Cardiac muscle cell (in vitro differentiated cells and primary cell): ENCODE measurements around the gene TMOD3. TPM values are rescaled to one million over a fixed set of nuclear protein-coding genes. Genes with fewer than 3 reads are reported as not detected.

Experiments
- DNase-seq, 2 donors: peaks; one replicate each; pipeline versions ENCODE4 v3.0.0 to v3.0.0-alpha.2; 2010 to 2017; ENCODE audit warnings: low read depth in 1 of 2, low spot score in 1 of 2
- H3K27ac ChIP-seq: fragments of 200-600 bp; sonication (generic); 2 replicates; pipeline ENCODE4 v1.5.1; 2016
- H3K27me3 ChIP-seq: fragments of 200-600 bp; sonication (generic); 2 replicates; pipeline ENCODE4 v1.6.0; 2016; ENCODE audit warnings: control low read depth
- H3K36me3 ChIP-seq: fragments of 200-600 bp; sonication (generic); 2 replicates; pipeline ENCODE4 v1.5.1; 2016; ENCODE audit warnings: control low read depth
- H3K4me1 ChIP-seq: fragments of 200-600 bp; sonication (generic); 2 replicates; pipeline ENCODE4 v1.8.1; 2017; ENCODE audit warnings: low read depth, mild to moderate bottlenecking, mixed run types
- H3K4me3 ChIP-seq: fragments of 200-600 bp; sonication (generic); 2 replicates; pipeline ENCODE4 v1.5.1; 2016; ENCODE audit warnings: mild to moderate bottlenecking
- H3K9me3 ChIP-seq: fragments of 200-600 bp; sonication (generic); 2 replicates; pipeline ENCODE4 v1.5.1; 2017; ENCODE audit warnings: low read depth, mild to moderate bottlenecking, control low read depth
- CTCF ChIP-seq: IDR thresholded peaks from 2 replicates; pipeline ENCODE4 v1.5.1; 2012; ENCODE audit warnings: low read depth, mild to moderate bottlenecking, low read length
- polyA plus RNA-seq: library from polyadenylated mRNA; unstranded; fragments of >200 nt; fragmentation: Nextera tagmentation; extraction: Ambion mirVana; gene quantifications from 2 replicates; pipeline ENCODE4 v1.2.1, GENCODE V29; 2016
- total RNA-seq: library from RNA; depleted of rRNA; stranded (reverse); fragments of >200 nt; gene quantifications from 2 replicates; pipeline ENCODE4 v1.2.3, GENCODE V29; 2016

Gene TMOD3
- total and polyA plus RNA-seq, 2 experiments from 2014 or later: 6.0 to 10.9 TPM

GRCh38 chr15:51935466-51936104, 106.1 kb downstream of the TMOD3 start:
- TF ChIP-seq CTCF: no peak
- H3K9me3 ChIP-seq: no peaks in the 10 kb centered on the region
- H3K36me3 ChIP-seq: peaks cover 4% of the 10 kb centered on the region
- H3K4me1 ChIP-seq: no peaks in the 10 kb centered on the region
- no peaks in the 10 kb centered on the region for H3K27me3 ChIP-seq
- no peak overlapping the region for H3K27ac ChIP-seq
- H3K4me3 ChIP-seq: no peak overlapping the region
- no peak for DNase-seq

- Histone ChIP-seq H3K27me3 (no peaks in the 10 kb centered on the region), H3K27ac (no peak overlapping the region), H3K4me3 (no peak overlapping the region), H3K9me3 (no peaks in the 10 kb centered on the region), H3K36me3 (peaks cover 5% of the 10 kb centered on the region), H3K4me1 (no peaks in the 10 kb centered on the region)
- peak in 1 of 2 donors; percentile 13 for DNase-seq
- TF ChIP-seq CTCF: no peak
These were observed 106.6 kb downstream of the TMOD3 start for GRCh38 chr15:51936105-51936478.

- no peaks in the 10 kb centered on the region for H3K9me3 ChIP-seq
- H3K36me3 ChIP-seq: peaks cover 13% of the 10 kb centered on the region
- H3K4me3 ChIP-seq: no peak overlapping the region
- no peak for DNase-seq
- H3K27me3 ChIP-seq: no peaks in the 10 kb centered on the region
- no peaks in the 10 kb centered on the region for H3K4me1 ChIP-seq
- no peak overlapping the region for H3K27ac ChIP-seq
- TF ChIP-seq CTCF: no peak
These were observed 108.8 kb downstream of the TMOD3 start for GRCh38 chr15:51938286-51938685.

DNA sequence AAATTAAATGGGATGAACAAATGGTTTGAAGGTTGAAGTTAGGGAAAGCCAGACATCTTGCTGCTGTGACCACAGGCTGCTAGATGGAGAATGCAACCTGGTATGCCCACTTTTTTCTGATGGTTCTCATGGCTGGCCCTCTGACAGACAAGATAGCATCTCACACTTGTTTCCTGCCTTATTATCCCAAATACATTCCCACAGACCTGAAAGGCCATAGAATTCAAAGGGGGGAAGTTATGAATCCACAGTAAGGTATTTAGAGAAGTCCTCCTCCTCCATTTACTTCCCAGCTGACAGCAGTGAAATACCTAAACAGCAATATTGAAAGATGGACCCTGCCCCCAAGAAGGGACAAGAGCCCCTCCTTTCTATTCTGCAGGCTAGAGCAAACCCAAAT, 109.8 kb downstream of the TMOD3 start:
- no peak overlapping the region for H3K27ac ChIP-seq
- no peak for TF ChIP-seq CTCF
- H3K4me3 ChIP-seq: no peak overlapping the region
- H3K4me1 ChIP-seq: no peaks in the 10 kb centered on the region
- DNase-seq: no peak
- peaks cover 13% of the 10 kb centered on the region for H3K36me3 ChIP-seq
- H3K27me3 ChIP-seq: no peaks in the 10 kb centered on the region
- no peaks in the 10 kb centered on the region for H3K9me3 ChIP-seq

- H3K9me3 ChIP-seq: no peaks in the 10 kb centered on the region
- no peaks in the 10 kb centered on the region for H3K27me3 ChIP-seq
- TF ChIP-seq CTCF: no peak
- H3K4me3 ChIP-seq: no peak overlapping the region
- no peak for DNase-seq
- no peaks in the 10 kb centered on the region for H3K4me1 ChIP-seq
- no peak overlapping the region for H3K27ac ChIP-seq
- peaks cover 38% of the 10 kb centered on the region for H3K36me3 ChIP-seq
These were observed 117.7 kb downstream of the TMOD3 start for GRCh38 chr15:51947124-51947523.
